GM18870 (cell line): ENCODE data around the gene SRMS.

Experiments used
- ATAC-seq: cut with Tn5 transposase; IDR thresholded peaks from one replicate; pipeline ENCODE4 v1.9.1; 2021; ENCODE audit warnings: moderate library complexity; ENCODE audit not compliant: unreplicated experiment

SRMS gene

GRCh38 chr20:63539441-63540370 is 7.8 kb downstream of the SRMS start:
- ATAC-seq: no peak

GRCh38 chr20:63539092-63539430 is 8.5 kb downstream of the SRMS start:
- ATAC-seq: no peak

GRCh38 chr20:63538204-63539091 is 9.1 kb downstream of the SRMS start:
- no peak for ATAC-seq

- peak; percentile 79 for ATAC-seq
Measured at GRCh38 chr20:63537525-63538203, 9.9 kb downstream of the SRMS start.

- ATAC-seq: no peak
Measured at GRCh38 chr20:63536997-63537524, 10.5 kb downstream of the SRMS start, which contains the start of gene PTK6. TSS of gene PTK6 (minus strand) at chr20:63537376. CDS start at chr20:63537314, 62 bp downstream.

GRCh38 chr20:63536241-63536977 is 11.1 kb downstream of the SRMS start:
- ATAC-seq: no peak

- no peak for ATAC-seq
Measured at GRCh38 chr20:63534831-63535651, 12.5 kb downstream of the SRMS start.

- no peak for ATAC-seq
Measured at GRCh38 chr20:63534427-63534830, 13.1 kb downstream of the SRMS start.

- ATAC-seq: no peak
Measured at GRCh38 chr20:63533871-63534393, 13.6 kb downstream of the SRMS start.

GRCh38 chr20:63533388-63533787 is 14.2 kb downstream of the SRMS start:
- no peak for ATAC-seq

- ATAC-seq: no peak
Measured at GRCh38 chr20:63532449-63532971, 15.0 kb downstream of the SRMS start.

- ATAC-seq: no peak
Measured at GRCh38 chr20:63531686-63532448, 15.7 kb downstream of the SRMS start.

GRCh38 chr20:63530788-63531160 is 16.8 kb downstream of the SRMS start:
- no peak for ATAC-seq

- ATAC-seq: no peak
Measured at GRCh38 chr20:63529861-63530787, 17.4 kb downstream of the SRMS start.

GRCh38 chr20:63529180-63529860 is 18.2 kb downstream of the SRMS start:
- no peak for ATAC-seq

- ATAC-seq: no peak
Measured at GRCh38 chr20:63527184-63527583, 20.4 kb downstream of the SRMS start.

- no peak for ATAC-seq
Measured at GRCh38 chr20:63525971-63526370, 21.6 kb downstream of the SRMS start.
